GM12873 (cell line): Measurements from ENCODE around the gene FGR.

ENCODE experiments used
- TF ChIP-seq, protein P1 (sequence below): IDR thresholded peaks from 2 replicates; pipeline ENCODE4 v1.5.1; 2012; ENCODE audit warnings: low read depth, mild to moderate bottlenecking, moderate library complexity, low read length, control low read depth; ENCODE audit not compliant: insufficient read depth; ENCODE audit errors: missing control alignments

FGR gene

DNA sequence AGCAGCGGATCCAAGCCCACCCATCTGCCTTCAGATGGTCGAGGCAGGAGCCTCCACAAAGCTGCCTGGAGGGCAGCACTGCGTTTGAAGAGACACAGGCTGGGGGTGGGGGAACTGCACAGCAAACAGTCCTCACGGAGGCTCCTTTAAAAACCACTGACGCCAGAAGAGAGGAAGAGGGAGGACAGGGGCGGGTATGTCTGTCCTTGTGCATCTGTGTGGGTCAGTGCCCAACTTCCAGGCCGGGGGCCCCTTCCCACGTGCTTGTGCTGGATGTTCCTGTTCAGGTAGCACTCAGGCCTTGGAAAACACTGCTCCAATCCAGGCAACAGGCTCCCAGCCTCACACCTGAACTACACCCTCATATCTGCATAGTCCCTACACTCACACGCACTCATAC is 38.7 kb downstream of the FGR start:
- TF ChIP-seq, protein P1, sequence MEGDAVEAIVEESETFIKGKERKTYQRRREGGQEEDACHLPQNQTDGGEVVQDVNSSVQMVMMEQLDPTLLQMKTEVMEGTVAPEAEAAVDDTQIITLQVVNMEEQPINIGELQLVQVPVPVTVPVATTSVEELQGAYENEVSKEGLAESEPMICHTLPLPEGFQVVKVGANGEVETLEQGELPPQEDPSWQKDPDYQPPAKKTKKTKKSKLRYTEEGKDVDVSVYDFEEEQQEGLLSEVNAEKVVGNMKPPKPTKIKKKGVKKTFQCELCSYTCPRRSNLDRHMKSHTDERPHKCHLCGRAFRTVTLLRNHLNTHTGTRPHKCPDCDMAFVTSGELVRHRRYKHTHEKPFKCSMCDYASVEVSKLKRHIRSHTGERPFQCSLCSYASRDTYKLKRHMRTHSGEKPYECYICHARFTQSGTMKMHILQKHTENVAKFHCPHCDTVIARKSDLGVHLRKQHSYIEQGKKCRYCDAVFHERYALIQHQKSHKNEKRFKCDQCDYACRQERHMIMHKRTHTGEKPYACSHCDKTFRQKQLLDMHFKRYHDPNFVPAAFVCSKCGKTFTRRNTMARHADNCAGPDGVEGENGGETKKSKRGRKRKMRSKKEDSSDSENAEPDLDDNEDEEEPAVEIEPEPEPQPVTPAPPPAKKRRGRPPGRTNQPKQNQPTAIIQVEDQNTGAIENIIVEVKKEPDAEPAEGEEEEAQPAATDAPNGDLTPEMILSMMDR, result no peak

DNA sequence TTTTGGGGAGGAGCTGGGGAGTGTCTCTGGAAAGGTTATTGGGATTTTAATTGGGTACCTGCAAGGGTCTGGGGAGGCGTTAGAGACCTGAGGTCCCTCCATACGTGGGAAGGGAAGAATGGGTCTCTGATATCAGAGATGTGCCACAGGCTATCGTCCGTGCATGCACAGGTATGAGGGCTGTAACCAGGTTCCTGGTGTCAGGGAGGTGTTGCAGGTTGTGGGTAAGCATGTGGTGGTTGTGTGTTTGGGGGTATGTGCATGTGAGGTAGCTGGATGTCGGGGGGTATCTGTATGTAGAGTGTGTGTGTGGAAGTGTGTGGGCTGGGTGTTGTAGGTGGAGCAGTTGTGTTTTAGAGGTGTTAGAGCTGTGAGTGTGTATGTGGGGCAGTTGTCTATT is 39.4 kb downstream of the FGR start:
- TF ChIP-seq, protein P1, result no peak

DNA sequence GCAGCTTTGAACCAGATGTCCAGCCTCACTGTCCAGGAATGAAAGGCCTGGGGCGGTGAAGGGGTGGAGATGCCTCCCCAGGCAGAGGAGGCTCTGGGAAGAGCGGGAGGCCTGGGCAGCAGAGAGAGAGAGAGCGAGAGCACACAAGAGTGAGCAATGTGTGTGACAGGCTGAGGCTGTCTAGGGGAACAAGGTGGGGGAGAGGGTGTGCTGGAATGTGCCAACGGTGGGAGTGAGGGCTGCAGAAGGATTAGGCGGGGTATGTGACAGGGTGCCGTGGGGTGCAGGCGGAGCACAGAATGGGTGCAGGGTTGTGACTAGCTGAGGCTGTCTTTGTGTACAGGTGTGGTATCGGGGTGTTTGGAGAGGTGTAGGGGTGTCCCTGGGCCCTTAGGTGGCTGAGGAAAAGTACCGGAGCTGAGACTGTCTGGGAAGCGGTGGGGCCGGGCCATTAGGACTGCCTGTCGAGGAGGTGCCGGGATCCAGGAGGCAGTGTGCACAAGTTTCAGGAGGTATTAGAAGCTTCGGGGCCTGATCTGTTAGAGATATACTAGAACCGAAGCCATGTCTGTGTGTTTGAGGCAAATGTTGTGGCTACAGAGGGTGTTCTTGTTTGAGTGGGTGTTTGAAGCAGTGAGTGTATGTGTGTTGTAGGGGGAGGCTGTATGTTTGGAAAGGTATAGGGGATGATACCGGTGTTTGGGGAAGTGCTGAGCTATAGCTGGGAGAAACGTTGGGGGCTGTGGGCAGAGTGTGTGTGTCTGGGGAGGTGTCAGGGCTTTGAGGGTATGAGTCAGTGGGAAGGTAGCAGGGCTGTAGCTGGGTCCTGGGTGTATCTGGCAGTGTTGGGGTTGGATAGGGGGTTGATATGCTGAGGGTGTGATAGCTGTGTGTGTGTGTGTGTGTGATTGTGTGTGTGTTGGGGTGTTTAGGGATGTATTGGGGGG is 40.1 kb downstream of the FGR start:
- TF ChIP-seq, protein P1, result no peak

DNA sequence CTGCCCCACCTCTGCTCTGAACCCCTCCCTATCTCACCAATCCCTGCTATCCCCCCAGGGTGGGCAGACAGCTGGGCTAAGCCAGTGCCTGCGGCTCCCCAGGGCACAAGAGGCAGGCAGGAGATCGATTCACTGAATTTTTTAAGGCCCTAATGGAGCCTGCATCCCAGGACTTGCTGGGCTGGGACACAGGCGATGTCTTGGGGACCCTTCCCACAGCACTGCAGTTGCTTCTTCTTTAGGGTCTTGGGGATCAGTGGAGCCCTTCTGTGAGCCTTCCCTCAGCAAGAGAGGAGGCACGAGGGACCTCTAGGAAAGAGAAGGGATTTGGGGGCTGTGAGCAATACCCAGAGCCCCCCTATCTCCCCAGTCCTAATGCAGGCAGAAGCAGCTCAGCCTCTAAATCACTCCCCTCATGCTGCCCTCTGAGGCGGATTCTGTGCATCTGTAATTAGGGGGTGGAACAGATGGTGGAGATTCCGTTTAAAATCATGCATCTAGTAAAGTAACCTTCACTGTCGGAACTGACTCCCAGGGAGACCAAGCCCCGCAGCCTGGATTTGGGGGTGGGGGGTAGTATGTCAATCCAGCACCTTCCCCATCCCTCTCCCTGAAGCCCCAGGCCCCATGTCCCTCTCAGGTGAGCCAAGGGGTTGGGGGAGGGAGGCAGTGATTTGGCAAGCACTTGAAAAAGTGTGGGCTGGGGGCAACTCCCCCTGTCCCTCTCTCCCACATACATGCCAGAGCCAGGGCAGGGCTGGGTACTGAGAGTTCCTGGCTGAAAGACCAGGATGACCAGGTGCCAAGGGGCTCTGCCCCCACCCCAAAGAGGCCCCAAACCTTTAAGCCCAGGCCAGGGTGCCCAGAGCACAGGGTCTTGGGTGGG is 41.1 kb downstream of the FGR start:
- TF ChIP-seq, protein P1, result no peak

DNA sequence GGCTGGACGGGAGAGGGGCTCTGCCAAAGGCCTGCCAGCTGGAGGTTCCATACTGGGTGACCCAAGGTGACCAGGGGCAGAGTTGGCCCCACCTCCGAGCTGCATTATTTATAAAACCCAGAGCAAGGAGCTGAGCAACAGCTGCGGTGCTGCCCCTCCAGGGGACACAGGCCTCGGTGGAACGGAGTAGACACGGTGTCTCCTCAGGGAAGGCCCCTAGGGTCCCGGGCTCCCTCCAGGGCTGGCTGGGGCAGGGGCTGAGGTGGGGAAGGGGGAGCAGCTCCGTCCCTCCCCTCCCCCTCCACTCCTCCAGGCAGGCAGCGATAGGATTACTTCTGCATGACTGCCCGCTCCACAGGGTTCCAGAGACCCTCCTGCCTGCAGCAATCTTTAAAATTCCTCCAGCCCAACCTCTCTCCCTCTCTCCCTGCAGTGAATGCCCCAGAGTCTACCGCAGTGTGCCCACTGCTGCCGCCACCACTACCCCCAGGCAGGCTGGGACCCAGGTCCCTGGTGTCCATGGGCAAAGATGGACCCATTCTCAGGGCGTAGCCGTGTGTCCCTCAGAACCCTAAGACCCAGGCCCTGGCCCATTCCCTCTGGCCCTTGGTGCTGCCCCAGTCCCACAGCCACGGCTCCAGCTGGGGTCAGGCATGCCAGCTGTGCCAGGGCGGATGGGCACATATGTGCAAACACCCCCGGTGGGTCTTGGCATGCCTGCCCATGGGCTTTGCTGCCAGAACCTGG is 41.9 kb downstream of the FGR start:
- TF ChIP-seq, protein P1, result no peak

DNA sequence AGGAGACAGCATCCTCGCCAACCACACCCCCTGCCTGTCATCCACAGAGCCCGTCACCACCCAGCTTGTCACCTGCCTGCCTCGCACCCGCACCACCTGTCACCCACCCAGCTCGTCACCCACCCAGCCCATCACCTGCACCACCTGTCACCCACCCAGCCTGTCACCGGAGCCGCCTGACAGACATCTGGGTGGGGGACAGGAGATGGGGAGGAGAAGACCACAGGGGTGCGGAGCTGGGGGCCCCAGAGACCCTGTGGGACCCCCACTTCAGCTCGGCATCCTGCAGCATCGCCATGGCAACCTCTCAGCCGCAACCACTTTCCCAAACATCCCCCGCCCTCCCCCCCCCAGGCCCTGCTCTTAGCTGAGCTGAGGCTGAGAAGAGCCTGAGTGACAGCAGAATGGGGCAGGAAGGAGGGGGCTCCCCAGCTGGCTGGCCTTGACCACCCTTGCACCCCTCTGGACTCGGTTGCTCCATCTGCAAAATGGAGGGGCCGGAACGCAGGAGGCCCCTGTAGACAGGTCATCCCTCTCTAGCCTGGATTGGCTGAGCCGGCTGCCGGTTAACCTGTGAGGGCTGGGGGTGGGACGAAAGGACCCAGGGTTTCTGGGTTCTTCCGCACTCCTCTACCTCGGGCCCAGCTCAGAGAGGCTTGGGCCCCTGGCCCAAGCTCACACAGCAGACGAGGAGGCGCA is 42.6 kb downstream of the FGR start:
- TF ChIP-seq, protein P1, result no peak
